Measurements from ENCODE around the gene RIMS4.

DNA sequence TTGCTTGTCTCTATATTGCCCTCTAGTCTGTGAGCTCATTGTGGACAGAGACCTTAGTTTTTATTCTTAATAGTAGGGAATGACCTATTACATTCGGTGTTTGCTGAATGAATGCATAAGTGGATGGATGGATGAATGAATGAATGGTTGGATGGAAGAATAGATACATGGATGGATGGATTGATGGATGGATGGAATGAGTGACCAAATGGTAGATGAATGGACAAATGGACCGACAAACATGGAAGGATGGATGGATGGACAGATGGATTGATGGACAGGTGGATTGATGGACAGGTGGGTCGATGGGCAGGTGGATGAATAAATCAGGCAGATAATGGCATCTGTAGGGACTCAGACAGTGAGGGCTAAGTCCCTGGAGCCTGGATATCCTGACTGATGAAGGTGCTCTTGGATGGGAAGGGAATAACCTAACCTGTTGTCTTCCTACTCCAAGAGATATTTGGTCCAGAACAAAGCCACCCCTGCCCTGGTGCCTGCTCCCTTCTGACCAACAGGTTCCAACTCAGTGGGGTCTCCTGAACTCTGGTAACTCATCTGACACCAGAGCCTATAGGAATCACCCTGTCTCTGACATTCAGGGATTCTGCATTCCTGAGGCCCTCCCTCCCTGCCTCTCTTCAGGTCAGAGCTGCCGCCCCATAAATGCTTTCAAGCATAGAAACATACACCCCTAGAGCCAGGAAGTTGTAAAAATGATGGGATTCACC is 104.8 kb downstream of the RIMS4 start:
- no peak for TF ChIP-seq EZH2 (IDR thresholded peaks at IDR 0.05; ENCODE audit: borderline replicate concordance, low read depth, low read length, severe bottlenecking)
- TF ChIP-seq CTCF (IDR thresholded peaks at IDR 0.05; ENCODE audit: borderline replicate concordance, extremely low read depth, low read length, poor library complexity, severe bottlenecking) = no peak

All from DND-41 (cell line).